ENCODE measurements around the gene ARL6IP4. TPM values are rescaled to one million over a fixed set of nuclear protein-coding genes. Genes with fewer than 3 reads are reported as not detected.

The ARL6IP4 gene
- total RNA-seq, 1 donor from 2014 or later: 146 TPM

GRCh38 chr12:122992386-122992785 lies 11.9 kb downstream of the ARL6IP4 start:
- no peak for DNase-seq (ENCODE audit: extremely low spot score, unreplicated experiment)
- Mint-ChIP-seq H3K4me3 (no peak overlapping the region), H3K4me1 (ENCODE audit: unreplicated experiment) (no peaks in the 10 kb centered on the region), H3K27me3 (no peaks in the 10 kb centered on the region), H3K36me3 (no peaks in the 10 kb centered on the region), H3K27ac (no peak overlapping the region), H3K9me3 (no peaks in the 10 kb centered on the region)
- TF ChIP-seq CTCF (conservative IDR thresholded peaks at IDR 0.05): no peak

- Mint-ChIP-seq H3K27ac (no peak overlapping the region), H3K9me3 (no peaks in the 10 kb centered on the region), H3K4me3 (no peak overlapping the region)
These were observed 13.7 kb downstream of the ARL6IP4 start for GRCh38 chr12:122994140-122994675.

GRCh38 chr12:122994781-122995502 lies 14.5 kb downstream of the ARL6IP4 start:
- no peaks in the 10 kb centered on the region for H3K9me3 Mint-ChIP-seq
- no peak for TF ChIP-seq CTCF (conservative IDR thresholded peaks at IDR 0.05)
- H3K4me3 Mint-ChIP-seq: no peak overlapping the region
- no peaks in the 10 kb centered on the region for H3K36me3 Mint-ChIP-seq
- DNase-seq (ENCODE audit: extremely low spot score, unreplicated experiment): no peak
- H3K27ac Mint-ChIP-seq: no peak overlapping the region
- H3K4me1 Mint-ChIP-seq (ENCODE audit: unreplicated experiment): no peaks in the 10 kb centered on the region
- H3K27me3 Mint-ChIP-seq: no peaks in the 10 kb centered on the region

More at GRCh38 chr12:122994140-122994675, 13.7 kb downstream of the ARL6IP4 start:
- no peak for DNase-seq (ENCODE audit: extremely low spot score, unreplicated experiment)
- TF ChIP-seq CTCF (conservative IDR thresholded peaks at IDR 0.05): no peak
- Mint-ChIP-seq H3K27me3 (no peaks in the 10 kb centered on the region), H3K4me1 (ENCODE audit: unreplicated experiment) (no peaks in the 10 kb centered on the region), H3K36me3 (no peaks in the 10 kb centered on the region)

GRCh38 chr12:122995503-122996187 lies 15.2 kb downstream of the ARL6IP4 start:
- Mint-ChIP-seq H3K4me1 (ENCODE audit: unreplicated experiment) (no peaks in the 10 kb centered on the region), H3K27me3 (no peaks in the 10 kb centered on the region), H3K36me3 (no peaks in the 10 kb centered on the region), H3K9me3 (no peaks in the 10 kb centered on the region), H3K4me3 (no peak overlapping the region), H3K27ac (no peak overlapping the region)
- no peak for DNase-seq (ENCODE audit: extremely low spot score, unreplicated experiment)
- TF ChIP-seq CTCF (conservative IDR thresholded peaks at IDR 0.05): no peak

GRCh38 chr12:122996188-122996601 lies 15.7 kb downstream of the ARL6IP4 start:
- H3K27ac Mint-ChIP-seq: no peak overlapping the region

More at GRCh38 chr12:122996188-122996601, 15.7 kb downstream of the ARL6IP4 start:
- no peak for TF ChIP-seq CTCF (conservative IDR thresholded peaks at IDR 0.05)
- Mint-ChIP-seq H3K27me3 (no peaks in the 10 kb centered on the region), H3K36me3 (no peaks in the 10 kb centered on the region), H3K4me1 (ENCODE audit: unreplicated experiment) (no peaks in the 10 kb centered on the region), H3K9me3 (no peaks in the 10 kb centered on the region), H3K4me3 (no peak overlapping the region)
- no peak for DNase-seq (ENCODE audit: extremely low spot score, unreplicated experiment)

Data from type B pancreatic cell (in vitro differentiated cells).